ENCODE measurements around the gene ADAM10.

The ADAM10 gene

DNA sequence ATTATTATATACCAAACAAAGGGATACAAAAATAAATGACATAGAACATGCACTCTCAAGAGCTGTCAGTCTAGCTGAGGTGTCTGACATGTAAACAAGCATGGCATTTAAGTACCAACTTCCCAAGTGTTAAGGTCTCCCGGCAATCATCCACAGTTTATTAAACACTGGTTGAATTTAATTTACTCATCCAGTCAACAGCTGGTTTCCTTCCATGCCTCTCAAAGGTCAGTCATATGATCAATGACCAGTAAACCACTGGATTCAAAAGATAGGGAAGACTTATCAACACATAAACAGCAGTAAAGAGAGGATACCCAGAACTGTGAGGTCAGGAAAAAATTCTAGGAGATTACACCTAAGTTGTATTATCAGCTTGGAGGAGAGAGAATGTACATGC lies 80.4 kb downstream of the ADAM10 start:
- Histone ChIP-seq H3K4me2 (ENCODE audit: low read depth, low read length, poor library complexity, severe bottlenecking) (no peak overlapping the region), H3K36me3 (ENCODE audit: insufficient read depth, low read length) (peaks cover 40% of the 10 kb centered on the region; the same call in 1 of the 2 replicates), H3K9me2 (replicated peaks; ENCODE audit: low read depth, low read length) (no peaks in the 10 kb centered on the region), H3K9ac (ENCODE audit: low read depth, low read length, poor library complexity, severe bottlenecking) (no peak overlapping the region), H3K4me3 (ENCODE audit: low read length, poor library complexity, severe bottlenecking) (no peak overlapping the region), H4K20me1 (ENCODE audit: insufficient read depth, low read length, poor library complexity, severe bottlenecking) (no peaks in the 10 kb centered on the region), H3K79me2 (ENCODE audit: insufficient read depth, low read length) (peaks cover 38% of the 10 kb centered on the region), H3K9me3 (ENCODE audit: insufficient read depth, low read depth, low read length) (no peaks in the 10 kb centered on the region), H2AFZ (ENCODE audit: low read length) (no peak overlapping the region), H3K27me3 (ENCODE audit: insufficient read depth, low read length, poor library complexity, severe bottlenecking) (no peaks in the 10 kb centered on the region), H3K4me1 (ENCODE audit: insufficient read depth, low read length, poor library complexity, severe bottlenecking) (no peaks in the 10 kb centered on the region), H3F3A (ENCODE audit: low read depth) (no peaks in the 10 kb centered on the region)
- TF ChIP-seq EZH2phosphoT487 (IDR thresholded peaks at IDR 0.05; ENCODE audit: borderline replicate concordance) (no peak), CTCF (conservative IDR thresholded peaks at IDR 0.05; ENCODE audit: low read length) (no peak)

- no peak overlapping the region for H2AFZ ChIP-seq (ENCODE audit: low read length)
- peaks cover 31% of the 10 kb centered on the region for H3K79me2 ChIP-seq (ENCODE audit: insufficient read depth, low read length)
- H3F3A ChIP-seq (ENCODE audit: low read depth): no peaks in the 10 kb centered on the region
- H3K4me1 ChIP-seq (ENCODE audit: insufficient read depth, low read length, poor library complexity, severe bottlenecking): no peaks in the 10 kb centered on the region
- H3K9me3 ChIP-seq (ENCODE audit: insufficient read depth, low read depth, low read length): no peaks in the 10 kb centered on the region
- H3K27me3 ChIP-seq (ENCODE audit: insufficient read depth, low read length, poor library complexity, severe bottlenecking): no peaks in the 10 kb centered on the region
- no peak overlapping the region for H3K9ac ChIP-seq (ENCODE audit: low read depth, low read length, poor library complexity, severe bottlenecking)
- TF ChIP-seq CTCF (conservative IDR thresholded peaks at IDR 0.05; ENCODE audit: low read length) (no peak), EZH2phosphoT487 (IDR thresholded peaks at IDR 0.05; ENCODE audit: borderline replicate concordance) (no peak)
- peaks cover 47% of the 10 kb centered on the region for H3K36me3 ChIP-seq (ENCODE audit: insufficient read depth, low read length)
- no peaks in the 10 kb centered on the region for H3K9me2 ChIP-seq (replicated peaks; ENCODE audit: low read depth, low read length)
- no peaks in the 10 kb centered on the region for H4K20me1 ChIP-seq (ENCODE audit: insufficient read depth, low read length, poor library complexity, severe bottlenecking)
- H3K4me3 ChIP-seq (ENCODE audit: low read length, poor library complexity, severe bottlenecking): no peak overlapping the region
- H3K4me2 ChIP-seq (ENCODE audit: low read depth, low read length, poor library complexity, severe bottlenecking): no peak overlapping the region
Measured at GRCh38 chr15:58666957-58667356, 82.5 kb downstream of the ADAM10 start.

- H3K27me3 ChIP-seq (ENCODE audit: insufficient read depth, low read length, poor library complexity, severe bottlenecking): no peaks in the 10 kb centered on the region
- H3K79me2 ChIP-seq (ENCODE audit: insufficient read depth, low read length): peaks cover 26% of the 10 kb centered on the region; the same call in 1 of the 2 replicates
- no peak overlapping the region for H2AFZ ChIP-seq (ENCODE audit: low read length)
Measured at GRCh38 chr15:58665672-58666071, 83.8 kb downstream of the ADAM10 start.

More at GRCh38 chr15:58665672-58666071, 83.8 kb downstream of the ADAM10 start:
- Histone ChIP-seq H3K36me3 (ENCODE audit: insufficient read depth, low read length) (peaks cover 54% of the 10 kb centered on the region), H3K9me2 (replicated peaks; ENCODE audit: low read depth, low read length) (no peaks in the 10 kb centered on the region), H3K4me2 (ENCODE audit: low read depth, low read length, poor library complexity, severe bottlenecking) (no peak overlapping the region), H4K20me1 (ENCODE audit: insufficient read depth, low read length, poor library complexity, severe bottlenecking) (no peaks in the 10 kb centered on the region), H3K9me3 (ENCODE audit: insufficient read depth, low read depth, low read length) (no peaks in the 10 kb centered on the region), H3K4me1 (ENCODE audit: insufficient read depth, low read length, poor library complexity, severe bottlenecking) (no peaks in the 10 kb centered on the region), H3K4me3 (ENCODE audit: low read length, poor library complexity, severe bottlenecking) (no peak overlapping the region), H3F3A (ENCODE audit: low read depth) (no peaks in the 10 kb centered on the region), H3K9ac (ENCODE audit: low read depth, low read length, poor library complexity, severe bottlenecking) (no peak overlapping the region)
- no peak for TF ChIP-seq EZH2phosphoT487 (IDR thresholded peaks at IDR 0.05; ENCODE audit: borderline replicate concordance)
- TF ChIP-seq CTCF (conservative IDR thresholded peaks at IDR 0.05; ENCODE audit: low read length): no peak

Measured in Loucy (cell line).